ENCODE measurements around the gene BLTP1.

Gene BLTP1

GRCh38 chr4:122170775-122171174 is 18.6 kb downstream of the BLTP1 start:
- DNase-seq = no peak

- DNase-seq = no peak
These were observed 19.2 kb downstream of the BLTP1 start for GRCh38 chr4:122171323-122171722.

GRCh38 chr4:122172266-122172665 is 20.1 kb downstream of the BLTP1 start:
- DNase-seq = no peak

GRCh38 chr4:122178961-122179360 is 26.8 kb downstream of the BLTP1 start:
- no peak for DNase-seq

GRCh38 chr4:122195718-122196117 is 43.6 kb downstream of the BLTP1 start:
- no peak for DNase-seq
